HG02885 (cell line): ENCODE data around the gene TCL1B.
"Not testable (repeated sequence)": the region's sequence is repeated elsewhere in the genome, so short reads cannot be mapped to it uniquely, and the experiment has no call there.

ENCODE experiments used
- ATAC-seq: cut with Tn5 transposase; IDR thresholded peaks from one replicate; pipeline ENCODE4 v1.9.1; 2021; ENCODE audit warnings: mild to moderate bottlenecking; ENCODE audit not compliant: unreplicated experiment, poor library complexity

TCL1B gene

GRCh38 chr14:95665530-95665929 lies 20.7 kb upstream of the TCL1B start:
- ATAC-seq = not testable (repeated sequence)

- ATAC-seq = no peak
Observed at GRCh38 chr14:95666450-95666849, 19.8 kb upstream of the TCL1B start.

- ATAC-seq = no peak
Observed at GRCh38 chr14:95667249-95667693, 19.0 kb upstream of the TCL1B start.

GRCh38 chr14:95668235-95668772 lies 17.9 kb upstream of the TCL1B start:
- ATAC-seq = no peak

GRCh38 chr14:95674613-95675012 lies 11.6 kb upstream of the TCL1B start:
- ATAC-seq = no peak

GRCh38 chr14:95675486-95675885 lies 10.7 kb upstream of the TCL1B start:
- no peak for ATAC-seq

- no peak for ATAC-seq
Observed at GRCh38 chr14:95677179-95677835, 8.9 kb upstream of the TCL1B start.

- ATAC-seq = no peak
Observed at GRCh38 chr14:95679148-95679815, 6.9 kb upstream of the TCL1B start.

GRCh38 chr14:95679998-95680735 lies 6.1 kb upstream of the TCL1B start:
- no peak for ATAC-seq

- ATAC-seq = no peak
Observed at GRCh38 chr14:95681153-95681552, 5.1 kb upstream of the TCL1B start.

- ATAC-seq = no peak
Observed at GRCh38 chr14:95683793-95684192, 2.4 kb upstream of the TCL1B start.

- ATAC-seq = no peak
Observed at GRCh38 chr14:95686935-95687334, 709 bp downstream of the TCL1B start.

- ATAC-seq = no peak
Observed at GRCh38 chr14:95689441-95689840, 3.2 kb downstream of the TCL1B start.

- ATAC-seq = no peak
Observed at GRCh38 chr14:95690815-95691214, 4.6 kb downstream of the TCL1B start.

- ATAC-seq = no peak
Observed at GRCh38 chr14:95691591-95691990, 5.4 kb downstream of the TCL1B start.

- no peak for ATAC-seq
Observed at GRCh38 chr14:95692109-95692508, 5.9 kb downstream of the TCL1B start.

- ATAC-seq = no peak
Observed at GRCh38 chr14:95695051-95695450, 8.8 kb downstream of the TCL1B start.

GRCh38 chr14:95695913-95696312 lies 9.7 kb downstream of the TCL1B start:
- no peak for ATAC-seq

- no peak for ATAC-seq
Observed at GRCh38 chr14:95696741-95697140, 10.5 kb downstream of the TCL1B start.

GRCh38 chr14:95697764-95698163 lies 11.5 kb downstream of the TCL1B start:
- ATAC-seq = peak; percentile 57

- no peak for ATAC-seq
Observed at GRCh38 chr14:95698287-95698686, 12.1 kb downstream of the TCL1B start.
